ENCODE data around the gene RBFOX2. TPM values are rescaled to one million over a fixed set of nuclear protein-coding genes. Genes with fewer than 3 reads are reported as not detected.

Gene RBFOX2
- total RNA-seq, 1 donor from 2014 or later = 3.2 TPM

- no peaks in the 10 kb centered on the region for H3K9me3 Mint-ChIP-seq
- peaks cover 12% of the 10 kb centered on the region for H3K27me3 Mint-ChIP-seq (ENCODE audit: low read depth)
- H3K27ac Mint-ChIP-seq = no peak overlapping the region
- no peak overlapping the region for H3K4me3 Mint-ChIP-seq (ENCODE audit: low read depth)
- no peaks in the 10 kb centered on the region for H3K36me3 Mint-ChIP-seq (ENCODE audit: low read depth)
- intact Hi-C loops (cut with micrococcal nuclease) = no loop called here
- peaks cover 7% of the 10 kb centered on the region for H3K4me1 Mint-ChIP-seq (ENCODE audit: low read depth)
- no peak for DNase-seq (ENCODE audit: low spot score)
Measured at GRCh38 chr22:35888181-35888870, 140.3 kb downstream of the RBFOX2 start.

- H3K4me3 Mint-ChIP-seq (ENCODE audit: low read depth) = no peak overlapping the region
- peaks cover 9% of the 10 kb centered on the region for H3K27me3 Mint-ChIP-seq (ENCODE audit: low read depth)
- peaks cover 14% of the 10 kb centered on the region for H3K4me1 Mint-ChIP-seq (ENCODE audit: low read depth)
- DNase-seq (ENCODE audit: low spot score) = no peak
- H3K27ac Mint-ChIP-seq = no peak overlapping the region
- H3K9me3 Mint-ChIP-seq = no peaks in the 10 kb centered on the region
- intact Hi-C loops (cut with micrococcal nuclease) = no loop called here
- H3K36me3 Mint-ChIP-seq (ENCODE audit: low read depth) = no peaks in the 10 kb centered on the region
Measured at GRCh38 chr22:35887296-35887875, 141.2 kb downstream of the RBFOX2 start.

GRCh38 chr22:35886309-35886708, 142.3 kb downstream of the RBFOX2 start:
- H3K4me1 Mint-ChIP-seq (ENCODE audit: low read depth) = peaks cover 15% of the 10 kb centered on the region
- H3K9me3 Mint-ChIP-seq = no peaks in the 10 kb centered on the region
- no peaks in the 10 kb centered on the region for H3K36me3 Mint-ChIP-seq (ENCODE audit: low read depth)
- peaks cover 5% of the 10 kb centered on the region for H3K27me3 Mint-ChIP-seq (ENCODE audit: low read depth)
- no peak for DNase-seq (ENCODE audit: low spot score)
- intact Hi-C loops (cut with micrococcal nuclease) = no loop called here
- no peak overlapping the region for H3K27ac Mint-ChIP-seq
- H3K4me3 Mint-ChIP-seq (ENCODE audit: low read depth) = no peak overlapping the region

- peaks cover 15% of the 10 kb centered on the region for H3K4me1 Mint-ChIP-seq (ENCODE audit: low read depth)
- DNase-seq (ENCODE audit: low spot score) = no peak
- no peak overlapping the region for H3K27ac Mint-ChIP-seq
- peaks cover 5% of the 10 kb centered on the region for H3K27me3 Mint-ChIP-seq (ENCODE audit: low read depth)
- no peak overlapping the region for H3K4me3 Mint-ChIP-seq (ENCODE audit: low read depth)
- intact Hi-C loops (cut with micrococcal nuclease) = no loop called here
- H3K9me3 Mint-ChIP-seq = no peaks in the 10 kb centered on the region
- H3K36me3 Mint-ChIP-seq (ENCODE audit: low read depth) = no peaks in the 10 kb centered on the region
Measured at GRCh38 chr22:35884529-35884928, 144.1 kb downstream of the RBFOX2 start.

GRCh38 chr22:35883031-35883620, 145.5 kb downstream of the RBFOX2 start:
- no peak overlapping the region for H3K27ac Mint-ChIP-seq

GRCh38 chr22:35882211-35883030, 146.2 kb downstream of the RBFOX2 start:
- H3K4me3 Mint-ChIP-seq (ENCODE audit: low read depth) = no peak overlapping the region
- H3K27me3 Mint-ChIP-seq (ENCODE audit: low read depth) = no peaks in the 10 kb centered on the region
- intact Hi-C loops (cut with micrococcal nuclease) = no loop called here
- no peaks in the 10 kb centered on the region for H3K9me3 Mint-ChIP-seq
- peaks cover 15% of the 10 kb centered on the region for H3K4me1 Mint-ChIP-seq (ENCODE audit: low read depth)
- H3K27ac Mint-ChIP-seq = no peak overlapping the region
- no peak for DNase-seq (ENCODE audit: low spot score)
- H3K36me3 Mint-ChIP-seq (ENCODE audit: low read depth) = no peaks in the 10 kb centered on the region

More at GRCh38 chr22:35883031-35883620, 145.5 kb downstream of the RBFOX2 start:
- Mint-ChIP-seq H3K27me3 (ENCODE audit: low read depth) (no peaks in the 10 kb centered on the region), H3K36me3 (ENCODE audit: low read depth) (no peaks in the 10 kb centered on the region), H3K4me1 (ENCODE audit: low read depth) (peaks cover 15% of the 10 kb centered on the region), H3K4me3 (ENCODE audit: low read depth) (no peak overlapping the region), H3K9me3 (no peaks in the 10 kb centered on the region)
- DNase-seq (ENCODE audit: low spot score) = no peak
- intact Hi-C loops (cut with micrococcal nuclease) = no loop called here

- H3K27me3 Mint-ChIP-seq (ENCODE audit: low read depth) = no peaks in the 10 kb centered on the region
- H3K9me3 Mint-ChIP-seq = no peaks in the 10 kb centered on the region
- peaks cover 22% of the 10 kb centered on the region for H3K4me1 Mint-ChIP-seq (ENCODE audit: low read depth)
- H3K36me3 Mint-ChIP-seq (ENCODE audit: low read depth) = no peaks in the 10 kb centered on the region
- no peak overlapping the region for H3K27ac Mint-ChIP-seq
- intact Hi-C loops (cut with micrococcal nuclease) = no loop called here
- no peak for DNase-seq (ENCODE audit: low spot score)
- no peak overlapping the region for H3K4me3 Mint-ChIP-seq (ENCODE audit: low read depth)
Measured at GRCh38 chr22:35879351-35879750, 149.3 kb downstream of the RBFOX2 start.

GRCh38 chr22:35873426-35873825, 155.2 kb downstream of the RBFOX2 start:
- Mint-ChIP-seq H3K4me1 (ENCODE audit: low read depth) (peaks cover 7% of the 10 kb centered on the region), H3K9me3 (no peaks in the 10 kb centered on the region), H3K4me3 (ENCODE audit: low read depth) (no peak overlapping the region), H3K36me3 (ENCODE audit: low read depth) (no peaks in the 10 kb centered on the region), H3K27ac (no peak overlapping the region), H3K27me3 (ENCODE audit: low read depth) (peaks cover 7% of the 10 kb centered on the region)
- intact Hi-C loops (cut with micrococcal nuclease) = no loop called here
- no peak for DNase-seq (ENCODE audit: low spot score)

- Mint-ChIP-seq H3K36me3 (ENCODE audit: low read depth) (no peaks in the 10 kb centered on the region), H3K27me3 (ENCODE audit: low read depth) (peaks cover 7% of the 10 kb centered on the region)
Measured at GRCh38 chr22:35872451-35872850, 156.2 kb downstream of the RBFOX2 start.

GRCh38 chr22:35870517-35871293, 157.9 kb downstream of the RBFOX2 start:
- no peak for DNase-seq (ENCODE audit: low spot score)
- no peaks in the 10 kb centered on the region for H3K4me1 Mint-ChIP-seq (ENCODE audit: low read depth)
- H3K36me3 Mint-ChIP-seq (ENCODE audit: low read depth) = no peaks in the 10 kb centered on the region
- peaks cover 7% of the 10 kb centered on the region for H3K27me3 Mint-ChIP-seq (ENCODE audit: low read depth)
- intact Hi-C loops (cut with micrococcal nuclease) = no loop called here
- H3K27ac Mint-ChIP-seq = no peak overlapping the region
- no peaks in the 10 kb centered on the region for H3K9me3 Mint-ChIP-seq
- no peak overlapping the region for H3K4me3 Mint-ChIP-seq (ENCODE audit: low read depth)

More at GRCh38 chr22:35872451-35872850, 156.2 kb downstream of the RBFOX2 start:
- Mint-ChIP-seq H3K27ac (no peak overlapping the region), H3K9me3 (no peaks in the 10 kb centered on the region), H3K4me1 (ENCODE audit: low read depth) (peaks cover 7% of the 10 kb centered on the region), H3K4me3 (ENCODE audit: low read depth) (no peak overlapping the region)
- intact Hi-C loops (cut with micrococcal nuclease) = no loop called here
- DNase-seq (ENCODE audit: low spot score) = no peak

GRCh38 chr22:35868938-35869337, 159.7 kb downstream of the RBFOX2 start:
- Mint-ChIP-seq H3K36me3 (ENCODE audit: low read depth) (no peaks in the 10 kb centered on the region), H3K27me3 (ENCODE audit: low read depth) (peaks cover 5% of the 10 kb centered on the region), H3K4me3 (ENCODE audit: low read depth) (no peak overlapping the region), H3K9me3 (no peaks in the 10 kb centered on the region), H3K4me1 (ENCODE audit: low read depth) (no peaks in the 10 kb centered on the region), H3K27ac (no peak overlapping the region)
- DNase-seq (ENCODE audit: low spot score) = no peak
- intact Hi-C loops (cut with micrococcal nuclease) = no loop called here

GRCh38 chr22:35866651-35867050, 162.0 kb downstream of the RBFOX2 start:
- no peak for DNase-seq (ENCODE audit: low spot score)
- Mint-ChIP-seq H3K36me3 (ENCODE audit: low read depth) (no peaks in the 10 kb centered on the region), H3K4me3 (ENCODE audit: low read depth) (no peak overlapping the region), H3K4me1 (ENCODE audit: low read depth) (no peaks in the 10 kb centered on the region), H3K27me3 (ENCODE audit: low read depth) (peaks cover 14% of the 10 kb centered on the region), H3K27ac (no peak overlapping the region), H3K9me3 (no peaks in the 10 kb centered on the region)
- intact Hi-C loops (cut with micrococcal nuclease) = no loop called here
